ENCODE measurements around the gene DNAJC2. TPM values are rescaled to one million over a fixed set of nuclear protein-coding genes. Genes with fewer than 3 reads are reported as not detected.
"Not testable (repeated sequence)": the region's sequence is repeated elsewhere in the genome, so short reads cannot be mapped to it uniquely, and the experiment has no call there.

Gene DNAJC2
- total and polyA plus RNA-seq, 2 experiments from 2014 or later: 22.7 to 36.4 TPM

GRCh38 chr7:103296901-103297836, 47.4 kb downstream of the DNAJC2 start, which contains the start of gene PMPCB:
Gene PMPCB, plus strand, starts transcription at chr7:103297435. Its CDS starts 25 bp downstream, at chr7:103297460.
- no peaks in the 10 kb centered on the region for H3K9me3 ChIP-seq (ENCODE audit: low read depth)
- peaks cover 22% of the 10 kb centered on the region for H3K36me3 ChIP-seq
- peaks cover 9% of the 10 kb centered on the region for H3K4me1 ChIP-seq (ENCODE audit: low read depth)
- peak within 1 kb of the TSS; percentile 91 for H3K27ac ChIP-seq
- H3K27me3 ChIP-seq: peaks cover 6% of the 10 kb centered on the region
- peak within 1 kb of the TSS; percentile 67 for H3K4me3 ChIP-seq
- TF ChIP-seq CTCF (IDR thresholded peaks at IDR 0.05; ENCODE audit: low read depth, low read length): peak; percentile 94
- peak; percentile 93 to 94 for DNase-seq (ENCODE audit: low read depth in 1 of 2, low spot score in 1 of 2)

GRCh38 chr7:103293526-103293925, 51.0 kb downstream of the DNAJC2 start:
- Histone ChIP-seq H3K36me3 (no peaks in the 10 kb centered on the region), H3K27me3 (peaks cover 16% of the 10 kb centered on the region), H3K4me1 (ENCODE audit: low read depth) (peaks cover 6% of the 10 kb centered on the region), H3K9me3 (ENCODE audit: low read depth) (no peaks in the 10 kb centered on the region), H3K4me3 (no peak overlapping the region), H3K27ac (no peak overlapping the region)
- DNase-seq (ENCODE audit: low read depth in 1 of 2, low spot score in 1 of 2): no peak
- no peak for TF ChIP-seq CTCF (IDR thresholded peaks at IDR 0.05; ENCODE audit: low read depth, low read length)

- no peaks in the 10 kb centered on the region for H3K36me3 ChIP-seq
- H3K4me3 ChIP-seq: no peak overlapping the region
- DNase-seq (ENCODE audit: low read depth in 1 of 2, low spot score in 1 of 2): no peak
- peaks cover 16% of the 10 kb centered on the region for H3K27me3 ChIP-seq
- no peaks in the 10 kb centered on the region for H3K4me1 ChIP-seq (ENCODE audit: low read depth)
- no peak for TF ChIP-seq CTCF (IDR thresholded peaks at IDR 0.05; ENCODE audit: low read depth, low read length)
- no peak overlapping the region for H3K27ac ChIP-seq
- no peaks in the 10 kb centered on the region for H3K9me3 ChIP-seq (ENCODE audit: low read depth)
Observed at GRCh38 chr7:103292122-103292521, 52.4 kb downstream of the DNAJC2 start.

- H3K36me3 ChIP-seq; DNase-seq (ENCODE audit: low read depth in 1 of 2, low spot score in 1 of 2); H3K4me1 ChIP-seq (ENCODE audit: low read depth); H3K4me3 ChIP-seq; H3K9me3 ChIP-seq (ENCODE audit: low read depth); H3K27ac ChIP-seq; H3K27me3 ChIP-seq: not testable (repeated sequence)
Observed at GRCh38 chr7:103282802-103283427, 61.7 kb downstream of the DNAJC2 start.

GRCh38 chr7:103280803-103281155, 63.8 kb downstream of the DNAJC2 start:
- H3K27ac ChIP-seq: not testable (repeated sequence)

GRCh38 chr7:103279963-103280802, 64.4 kb downstream of the DNAJC2 start:
- H3K4me3 ChIP-seq: peak overlapping the region; percentile 50
- DNase-seq (ENCODE audit: low read depth in 1 of 2, low spot score in 1 of 2): peak; percentile 62 to 76
- not testable (repeated sequence) for H3K36me3 ChIP-seq; H3K27me3 ChIP-seq; H3K9me3 ChIP-seq (ENCODE audit: low read depth); H3K27ac ChIP-seq; H3K4me1 ChIP-seq (ENCODE audit: low read depth)

More at GRCh38 chr7:103280803-103281155, 63.8 kb downstream of the DNAJC2 start:
- H3K4me1 ChIP-seq (ENCODE audit: low read depth); H3K9me3 ChIP-seq (ENCODE audit: low read depth); H3K27me3 ChIP-seq; H3K36me3 ChIP-seq: not testable (repeated sequence)
- H3K4me3 ChIP-seq: peak overlapping the region; percentile 50
- DNase-seq (ENCODE audit: low read depth in 1 of 2, low spot score in 1 of 2): peak; percentile 10 to 11

GRCh38 chr7:103279636-103279962, 65.0 kb downstream of the DNAJC2 start:
- H3K27ac ChIP-seq, H3K27me3 ChIP-seq, H3K36me3 ChIP-seq: not testable (repeated sequence)

GRCh38 chr7:103278195-103278594, 66.4 kb downstream of the DNAJC2 start:
- not testable (repeated sequence) for H3K27me3 ChIP-seq; H3K36me3 ChIP-seq; H3K9me3 ChIP-seq (ENCODE audit: low read depth); H3K27ac ChIP-seq; H3K4me1 ChIP-seq (ENCODE audit: low read depth); H3K4me3 ChIP-seq; DNase-seq (ENCODE audit: low read depth in 1 of 2, low spot score in 1 of 2)

More at GRCh38 chr7:103279636-103279962, 65.0 kb downstream of the DNAJC2 start:
- peak; percentile 22 to 37 for DNase-seq (ENCODE audit: low read depth in 1 of 2, low spot score in 1 of 2)
- peak overlapping the region; percentile 50 for H3K4me3 ChIP-seq
- H3K9me3 ChIP-seq (ENCODE audit: low read depth); H3K4me1 ChIP-seq (ENCODE audit: low read depth): not testable (repeated sequence)

GRCh38 chr7:103274867-103275266, 69.7 kb downstream of the DNAJC2 start:
- not testable (repeated sequence) for H3K9me3 ChIP-seq (ENCODE audit: low read depth); H3K36me3 ChIP-seq; H3K4me3 ChIP-seq; H3K27ac ChIP-seq; H3K4me1 ChIP-seq (ENCODE audit: low read depth); DNase-seq (ENCODE audit: low read depth in 1 of 2, low spot score in 1 of 2); H3K27me3 ChIP-seq

- H3K36me3 ChIP-seq; H3K4me1 ChIP-seq (ENCODE audit: low read depth); H3K9me3 ChIP-seq (ENCODE audit: low read depth); DNase-seq (ENCODE audit: low read depth in 1 of 2, low spot score in 1 of 2); H3K27ac ChIP-seq; H3K4me3 ChIP-seq; H3K27me3 ChIP-seq: not testable (repeated sequence)
Observed at GRCh38 chr7:103273374-103273773, 71.2 kb downstream of the DNAJC2 start.
